ENCODE measurements around the gene STK32B. TPM values are rescaled to one million over a fixed set of nuclear protein-coding genes. Genes with fewer than 3 reads are reported as not detected.

STK32B gene
- polyA plus RNA-seq, 1 of the 3 experiments (the other 2 are of a cell fraction) = 0.20 TPM

DNA sequence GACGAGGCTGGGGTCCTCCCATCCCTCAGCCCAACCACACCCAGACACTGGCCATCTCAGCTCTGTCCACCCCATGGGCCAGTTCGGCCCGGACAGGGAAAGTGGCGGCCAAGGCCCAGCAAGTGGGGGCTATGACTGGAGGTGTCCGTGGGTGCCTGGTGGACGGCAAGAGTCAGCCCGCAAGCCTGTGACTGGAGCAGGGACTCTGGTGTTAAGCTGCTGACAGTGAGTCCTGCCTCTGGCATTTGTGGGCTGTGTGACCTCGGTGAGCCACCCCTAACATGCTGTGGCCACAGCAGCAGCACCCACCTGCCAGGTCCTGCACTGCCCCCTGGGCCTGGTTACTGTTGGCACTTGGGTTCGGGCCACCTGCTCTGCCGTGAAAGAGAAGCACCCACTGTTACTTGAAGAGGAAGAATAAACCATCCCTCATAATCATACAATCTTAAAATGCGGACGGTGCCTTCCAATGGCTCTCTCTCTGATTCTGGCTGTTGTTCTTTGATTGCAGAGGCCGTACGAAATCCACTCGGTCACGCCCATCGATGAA, 405.1 kb downstream of the STK32B start:
- no peak overlapping the region for H3K4me2 ChIP-seq
- no peak overlapping the region; a peak in 1 of 4 replicates for H3K4me3 ChIP-seq (ENCODE audit: low read depth in 2 of 2, low read length in 1 of 2)
- no peaks in the 10 kb centered on the region for H3K9me2 ChIP-seq
- ChIA-PET CTCF (interaction anchor here (0.8 to 3.4 kb wide), 4 partner anchors 17 to 356 kb away, joined by 3 to 10 read pairs (median 4); no protein-coding TSS in a partner anchor), POLR2A (no interaction called here)
- H3K9me3 ChIP-seq = no peaks in the 10 kb centered on the region
- WGBS (ENCODE audit: low lambda C conversion rate) = 31% methylated on average over 11 of the region's 17 CpGs
- H2AFZ ChIP-seq (ENCODE audit: low read depth) = no peak overlapping the region
- no peak overlapping the region for H3K9ac ChIP-seq
- H3F3A ChIP-seq (replicated peaks; ENCODE audit: insufficient read depth) = no peaks in the 10 kb centered on the region
- peaks cover 0 to 3% of the 10 kb centered on the region in 2 experiments; a peak in 1 of 4 replicates for H3K4me1 ChIP-seq (ENCODE audit: control insufficient read depth in 1 of 2, insufficient read depth in 2 of 2, low read depth in 1 of 2, low read length in 1 of 2)
- H3K27me3 ChIP-seq (ENCODE audit: insufficient read depth) = no peaks in the 10 kb centered on the region; the same call in 1 of the 2 replicates
- no peak overlapping the region for H3K27ac ChIP-seq (ENCODE audit: low read depth in 2 of 2, low read length in 1 of 2)
- no peaks in the 10 kb centered on the region for H3K36me3 ChIP-seq (replicated peaks in 1 of 2; ENCODE audit: control insufficient read depth in 1 of 2, insufficient read depth in 2 of 2, low read length in 1 of 2)
- H4K20me1 ChIP-seq (ENCODE audit: insufficient read depth) = no peaks in the 10 kb centered on the region
- no peak for TF ChIP-seq RFX5 (IDR thresholded peaks at IDR 0.05; ENCODE audit: low read length)
- TF ChIP-seq NFIC (IDR thresholded peaks at IDR 0.05; ENCODE audit: borderline replicate concordance) = no peak
- TF ChIP-seq, protein P1, sequence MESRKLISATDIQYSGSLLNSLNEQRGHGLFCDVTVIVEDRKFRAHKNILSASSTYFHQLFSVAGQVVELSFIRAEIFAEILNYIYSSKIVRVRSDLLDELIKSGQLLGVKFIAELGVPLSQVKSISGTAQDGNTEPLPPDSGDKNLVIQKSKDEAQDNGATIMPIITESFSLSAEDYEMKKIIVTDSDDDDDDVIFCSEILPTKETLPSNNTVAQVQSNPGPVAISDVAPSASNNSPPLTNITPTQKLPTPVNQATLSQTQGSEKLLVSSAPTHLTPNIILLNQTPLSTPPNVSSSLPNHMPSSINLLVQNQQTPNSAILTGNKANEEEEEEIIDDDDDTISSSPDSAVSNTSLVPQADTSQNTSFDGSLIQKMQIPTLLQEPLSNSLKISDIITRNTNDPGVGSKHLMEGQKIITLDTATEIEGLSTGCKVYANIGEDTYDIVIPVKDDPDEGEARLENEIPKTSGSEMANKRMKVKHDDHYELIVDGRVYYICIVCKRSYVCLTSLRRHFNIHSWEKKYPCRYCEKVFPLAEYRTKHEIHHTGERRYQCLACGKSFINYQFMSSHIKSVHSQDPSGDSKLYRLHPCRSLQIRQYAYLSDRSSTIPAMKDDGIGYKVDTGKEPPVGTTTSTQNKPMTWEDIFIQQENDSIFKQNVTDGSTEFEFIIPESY (IDR thresholded peaks at IDR 0.05; ENCODE audit: borderline replicate concordance, low read depth) = no peak
- TF ChIP-seq MEF2A (IDR thresholded peaks at IDR 0.05; ENCODE audit: borderline replicate concordance, low read depth) = no peak
- no peak for TF ChIP-seq RCOR1 (IDR thresholded peaks at IDR 0.05; ENCODE audit: low read length)
- no peak for TF ChIP-seq FOXM1 (IDR thresholded peaks at IDR 0.05; ENCODE audit: low read depth)
- TF ChIP-seq, protein P2, sequence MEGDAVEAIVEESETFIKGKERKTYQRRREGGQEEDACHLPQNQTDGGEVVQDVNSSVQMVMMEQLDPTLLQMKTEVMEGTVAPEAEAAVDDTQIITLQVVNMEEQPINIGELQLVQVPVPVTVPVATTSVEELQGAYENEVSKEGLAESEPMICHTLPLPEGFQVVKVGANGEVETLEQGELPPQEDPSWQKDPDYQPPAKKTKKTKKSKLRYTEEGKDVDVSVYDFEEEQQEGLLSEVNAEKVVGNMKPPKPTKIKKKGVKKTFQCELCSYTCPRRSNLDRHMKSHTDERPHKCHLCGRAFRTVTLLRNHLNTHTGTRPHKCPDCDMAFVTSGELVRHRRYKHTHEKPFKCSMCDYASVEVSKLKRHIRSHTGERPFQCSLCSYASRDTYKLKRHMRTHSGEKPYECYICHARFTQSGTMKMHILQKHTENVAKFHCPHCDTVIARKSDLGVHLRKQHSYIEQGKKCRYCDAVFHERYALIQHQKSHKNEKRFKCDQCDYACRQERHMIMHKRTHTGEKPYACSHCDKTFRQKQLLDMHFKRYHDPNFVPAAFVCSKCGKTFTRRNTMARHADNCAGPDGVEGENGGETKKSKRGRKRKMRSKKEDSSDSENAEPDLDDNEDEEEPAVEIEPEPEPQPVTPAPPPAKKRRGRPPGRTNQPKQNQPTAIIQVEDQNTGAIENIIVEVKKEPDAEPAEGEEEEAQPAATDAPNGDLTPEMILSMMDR (IDR thresholded peaks at IDR 0.05) = no peak
- TF ChIP-seq, protein P3, sequence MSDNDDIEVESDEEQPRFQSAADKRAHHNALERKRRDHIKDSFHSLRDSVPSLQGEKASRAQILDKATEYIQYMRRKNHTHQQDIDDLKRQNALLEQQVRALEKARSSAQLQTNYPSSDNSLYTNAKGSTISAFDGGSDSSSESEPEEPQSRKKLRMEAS (IDR thresholded peaks at IDR 0.05; ENCODE audit: low read depth) = no peak
- TF ChIP-seq NRF1 (IDR thresholded peaks at IDR 0.05; ENCODE audit: low read depth, low read length) = no peak
- TF ChIP-seq EZH2phosphoT487 (IDR thresholded peaks at IDR 0.05; ENCODE audit: borderline replicate concordance, low read depth) = no peak
- no peak for TF ChIP-seq RXRA (IDR thresholded peaks at IDR 0.05; ENCODE audit: borderline replicate concordance, low read depth)
- no peak for TF ChIP-seq CHD2 (IDR thresholded peaks at IDR 0.05; ENCODE audit: low read length, partially characterized antibody)
- TF ChIP-seq, protein P4, sequence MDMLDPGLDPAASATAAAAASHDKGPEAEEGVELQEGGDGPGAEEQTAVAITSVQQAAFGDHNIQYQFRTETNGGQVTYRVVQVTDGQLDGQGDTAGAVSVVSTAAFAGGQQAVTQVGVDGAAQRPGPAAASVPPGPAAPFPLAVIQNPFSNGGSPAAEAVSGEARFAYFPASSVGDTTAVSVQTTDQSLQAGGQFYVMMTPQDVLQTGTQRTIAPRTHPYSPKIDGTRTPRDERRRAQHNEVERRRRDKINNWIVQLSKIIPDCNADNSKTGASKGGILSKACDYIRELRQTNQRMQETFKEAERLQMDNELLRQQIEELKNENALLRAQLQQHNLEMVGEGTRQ (IDR thresholded peaks at IDR 0.05; ENCODE audit: borderline replicate concordance, low read depth, low read length) = no peak
- TF ChIP-seq TAF1 (IDR thresholded peaks at IDR 0.05; ENCODE audit: borderline replicate concordance, low read depth, low read length) = no peak
- TF ChIP-seq GABPA (IDR thresholded peaks at IDR 0.05; ENCODE audit: low read depth) = no peak
- no peak for TF ChIP-seq YY1 (IDR thresholded peaks at IDR 0.05; ENCODE audit: low read depth)
- no peaks in the 10 kb centered on the region for H3K79me2 ChIP-seq (ENCODE audit: insufficient read depth)
- no peak for DNase-seq

Data from SK-N-SH (cell line).